SIG-M5 (cell line): ENCODE data around the gene OPCML.

ENCODE experiments used
- DNase-seq: peaks from one replicate; lab custom pipeline; 2025; lab: John Stamatoyannopoulos, UW

The OPCML gene

GRCh38 chr11:132790466-132790865, 741.8 kb downstream of the OPCML start:
- no peak for DNase-seq

GRCh38 chr11:132788816-132789325, 743.4 kb downstream of the OPCML start:
- no peak for DNase-seq

GRCh38 chr11:132785878-132786277, 746.4 kb downstream of the OPCML start:
- no peak for DNase-seq

- DNase-seq: no peak
Observed at GRCh38 chr11:132784441-132784840, 747.9 kb downstream of the OPCML start.

GRCh38 chr11:132782102-132782501, 750.2 kb downstream of the OPCML start:
- DNase-seq: no peak

GRCh38 chr11:132780046-132780445, 752.3 kb downstream of the OPCML start:
- no peak for DNase-seq

GRCh38 chr11:132779497-132779896, 752.8 kb downstream of the OPCML start:
- DNase-seq: no peak

GRCh38 chr11:132777067-132777975, 755.0 kb downstream of the OPCML start:
- DNase-seq: no peak

GRCh38 chr11:132773751-132774150, 758.5 kb downstream of the OPCML start:
- no peak for DNase-seq

GRCh38 chr11:132772703-132773545, 759.4 kb downstream of the OPCML start:
- DNase-seq: no peak

GRCh38 chr11:132771746-132772145, 760.6 kb downstream of the OPCML start:
- no peak for DNase-seq

GRCh38 chr11:132770829-132771530, 761.3 kb downstream of the OPCML start:
- no peak for DNase-seq

- no peak for DNase-seq
Observed at GRCh38 chr11:132763503-132763902, 768.8 kb downstream of the OPCML start.

- no peak for DNase-seq
Observed at GRCh38 chr11:132755934-132756333, 776.4 kb downstream of the OPCML start.

- no peak for DNase-seq
Observed at GRCh38 chr11:132751516-132752250, 780.6 kb downstream of the OPCML start.

- no peak for DNase-seq
Observed at GRCh38 chr11:132746305-132746704, 786.0 kb downstream of the OPCML start.

GRCh38 chr11:132745306-132745705, 787.0 kb downstream of the OPCML start:
- DNase-seq: no peak

- DNase-seq: no peak
Observed at GRCh38 chr11:132744771-132745170, 787.5 kb downstream of the OPCML start.

GRCh38 chr11:132743601-132744000, 788.7 kb downstream of the OPCML start:
- DNase-seq: no peak

GRCh38 chr11:132742929-132743328, 789.4 kb downstream of the OPCML start:
- no peak for DNase-seq

GRCh38 chr11:132734217-132734616, 798.1 kb downstream of the OPCML start:
- no peak for DNase-seq
